GM12873 (cell line): ENCODE data around the gene PIF1.

ENCODE experiments used
- TF ChIP-seq, protein P1 (sequence below): IDR thresholded peaks from 2 replicates; pipeline ENCODE4 v1.5.1; 2012; ENCODE audit warnings: low read depth, mild to moderate bottlenecking, moderate library complexity, low read length, control low read depth; ENCODE audit not compliant: insufficient read depth; ENCODE audit errors: missing control alignments

The PIF1 gene

GRCh38 chr15:64816452-64816851, 9.0 kb downstream of the PIF1 start:
- TF ChIP-seq, protein P1, sequence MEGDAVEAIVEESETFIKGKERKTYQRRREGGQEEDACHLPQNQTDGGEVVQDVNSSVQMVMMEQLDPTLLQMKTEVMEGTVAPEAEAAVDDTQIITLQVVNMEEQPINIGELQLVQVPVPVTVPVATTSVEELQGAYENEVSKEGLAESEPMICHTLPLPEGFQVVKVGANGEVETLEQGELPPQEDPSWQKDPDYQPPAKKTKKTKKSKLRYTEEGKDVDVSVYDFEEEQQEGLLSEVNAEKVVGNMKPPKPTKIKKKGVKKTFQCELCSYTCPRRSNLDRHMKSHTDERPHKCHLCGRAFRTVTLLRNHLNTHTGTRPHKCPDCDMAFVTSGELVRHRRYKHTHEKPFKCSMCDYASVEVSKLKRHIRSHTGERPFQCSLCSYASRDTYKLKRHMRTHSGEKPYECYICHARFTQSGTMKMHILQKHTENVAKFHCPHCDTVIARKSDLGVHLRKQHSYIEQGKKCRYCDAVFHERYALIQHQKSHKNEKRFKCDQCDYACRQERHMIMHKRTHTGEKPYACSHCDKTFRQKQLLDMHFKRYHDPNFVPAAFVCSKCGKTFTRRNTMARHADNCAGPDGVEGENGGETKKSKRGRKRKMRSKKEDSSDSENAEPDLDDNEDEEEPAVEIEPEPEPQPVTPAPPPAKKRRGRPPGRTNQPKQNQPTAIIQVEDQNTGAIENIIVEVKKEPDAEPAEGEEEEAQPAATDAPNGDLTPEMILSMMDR: no peak

DNA sequence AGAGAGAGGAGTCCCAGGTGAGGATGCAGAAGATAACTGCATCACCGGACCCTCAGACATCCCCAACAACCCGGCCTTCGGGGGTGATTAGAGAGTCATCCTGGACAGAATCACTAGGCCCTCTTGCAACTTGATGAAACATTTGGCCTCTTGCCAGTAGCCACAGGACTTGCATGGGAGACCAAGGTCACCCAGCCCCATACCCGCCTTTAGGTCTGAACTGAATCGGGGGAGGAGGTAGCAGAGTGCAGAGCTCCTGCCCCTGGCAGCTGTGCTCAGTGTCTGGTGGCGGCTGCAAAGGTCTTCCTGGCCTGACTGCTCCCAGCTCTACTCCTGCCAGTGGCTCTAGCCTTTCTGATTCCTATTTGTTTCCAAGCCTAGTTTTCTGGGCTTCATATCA, 12.4 kb downstream of the PIF1 start:
- TF ChIP-seq, protein P1: no peak

DNA sequence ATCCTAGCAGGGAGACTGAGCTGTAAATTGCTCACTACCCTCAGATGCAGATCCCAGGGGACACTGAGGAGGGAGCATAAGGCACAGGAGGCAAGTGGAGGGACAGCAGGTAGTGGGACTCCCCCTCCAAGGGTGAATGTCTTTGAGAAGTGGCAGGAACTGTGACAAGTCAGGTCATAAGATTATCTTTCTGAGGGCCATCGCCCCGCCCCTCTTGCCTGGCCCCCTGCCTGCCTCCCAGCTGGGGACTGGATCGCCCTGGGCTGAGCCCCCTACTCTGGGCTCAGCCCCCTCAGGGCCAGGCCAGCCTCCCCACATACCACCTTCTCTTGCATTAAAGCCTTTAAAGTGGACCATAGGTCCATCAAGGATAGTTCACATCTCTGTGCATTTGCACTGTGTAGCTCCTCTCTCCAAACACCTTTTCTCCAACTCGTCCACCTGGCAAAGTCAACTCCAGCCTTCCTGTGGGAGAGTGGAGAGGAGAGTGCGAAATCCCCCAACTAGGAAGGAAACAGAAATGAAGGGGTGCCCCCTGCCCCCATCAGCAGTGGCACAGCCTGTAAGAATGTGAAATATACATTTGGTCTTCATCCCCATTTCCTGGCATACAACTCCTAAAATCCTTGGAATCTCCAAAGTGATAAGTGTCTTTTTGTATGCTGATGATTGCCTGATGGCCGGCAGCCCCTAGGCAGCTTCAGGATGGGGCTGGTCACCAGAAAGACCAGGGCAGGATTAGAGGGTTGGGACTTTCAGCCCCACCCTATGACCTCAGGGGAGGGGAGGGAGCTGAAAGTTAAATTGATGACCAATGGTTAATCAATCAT, 14.7 kb downstream of the PIF1 start:
- TF ChIP-seq, protein P1: no peak

DNA sequence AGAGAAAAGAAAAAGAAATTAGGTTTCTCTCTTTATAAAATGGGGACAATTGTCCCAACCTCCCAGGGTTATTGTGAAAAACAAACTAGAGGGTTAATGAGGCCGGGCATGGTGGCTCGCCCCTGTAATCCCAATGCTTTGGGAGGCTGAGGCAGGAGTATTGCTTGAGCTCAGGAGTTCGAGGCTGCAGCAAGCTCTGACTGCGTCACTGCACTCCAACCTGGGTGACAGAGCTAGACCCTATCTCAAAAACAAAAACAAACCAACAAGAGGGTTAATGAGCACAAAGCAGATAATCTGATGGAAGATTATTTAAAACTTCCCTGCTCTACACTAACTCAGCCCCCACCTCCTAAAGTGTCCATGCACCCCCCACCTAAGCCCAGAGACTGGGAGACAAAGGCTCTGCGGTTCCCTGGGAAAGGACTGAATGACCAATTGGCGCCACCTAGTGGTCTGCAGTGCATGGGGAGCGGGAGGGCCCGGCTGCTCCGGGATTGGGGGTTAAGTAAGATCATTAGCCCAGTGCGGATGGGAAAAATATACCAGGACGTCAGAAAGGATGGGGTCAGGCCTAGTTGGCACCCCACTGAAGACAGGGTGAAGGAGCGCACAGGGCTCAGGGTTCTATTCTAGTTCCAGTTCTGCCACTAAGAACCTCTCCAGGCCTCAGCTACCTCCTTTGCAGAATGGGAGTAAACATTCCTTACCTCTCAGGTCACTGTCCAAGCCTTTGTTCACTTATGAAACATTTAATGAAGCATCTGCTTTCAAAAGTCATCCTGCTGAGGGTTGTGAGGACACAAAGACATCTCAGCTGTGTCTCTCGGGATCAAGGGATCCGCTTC, 15.6 kb downstream of the PIF1 start:
- TF ChIP-seq, protein P1: peak; percentile 91

DNA sequence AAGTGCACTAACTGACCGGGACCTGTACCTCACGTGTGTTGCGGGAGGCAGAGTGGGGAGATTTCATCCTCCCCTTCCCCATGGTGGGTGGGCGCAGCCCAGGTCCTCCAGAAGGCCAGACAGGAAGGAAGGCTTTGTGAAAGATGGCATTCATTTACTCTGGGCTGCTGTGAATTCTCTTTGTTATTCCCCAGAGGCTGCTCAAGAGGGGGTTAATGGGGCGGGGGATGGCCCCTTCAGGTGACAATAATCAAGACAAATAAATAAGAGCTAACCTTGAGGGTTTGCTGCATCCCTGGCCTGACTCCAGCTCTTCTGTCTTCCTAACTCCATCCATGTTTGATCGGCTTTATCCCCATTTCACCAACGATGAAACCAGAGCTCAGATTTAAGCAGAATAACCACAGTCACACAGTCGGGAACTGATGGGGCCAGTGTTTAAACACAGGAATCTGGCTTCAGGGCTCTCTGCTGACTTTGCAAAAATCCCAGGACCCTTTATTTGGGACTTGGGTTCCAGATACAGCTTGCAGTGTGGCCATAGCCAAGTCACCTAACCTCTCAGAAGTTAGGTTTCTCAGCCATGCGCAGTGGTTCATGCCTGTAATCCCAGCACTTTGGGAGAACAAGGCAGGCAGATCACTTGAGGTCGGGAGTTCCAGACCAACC, 16.5 kb downstream of the PIF1 start:
- TF ChIP-seq, protein P1: no peak

GRCh38 chr15:64807751-64808222, 17.7 kb downstream of the PIF1 start:
- TF ChIP-seq, protein P1: no peak
